OCI-LY1 (cell line): ENCODE data around the gene GNAZ.

ENCODE experiments used
- H2AFZ ChIP-seq: fragments of 200-600 bp; sonication (generic), shearing (Covaris generic); 2 replicates; pipeline ENCODE4 v1.6.0; 2014; ENCODE audit warnings: antibody characterized with exemption, mild to moderate bottlenecking, low read length
- H3F3A ChIP-seq: fragments of 200-600 bp; sonication (generic), shearing (Covaris generic); 2 replicates; pipeline ENCODE4 v1.6.0; 2014; ENCODE audit warnings: mild to moderate bottlenecking, antibody characterized with exemption, low read length, moderate library complexity; ENCODE audit not compliant: insufficient read depth
- H3K27ac ChIP-seq: fragments of 200-600 bp; sonication (generic); 2 replicates; pipeline ENCODE4 v1.5.1; 2014; ENCODE audit warnings: low read length, mixed run types, mild to moderate bottlenecking, low read depth; ENCODE audit not compliant: poor library complexity, severe bottlenecking
- H3K27me3 ChIP-seq: fragments of 200-600 bp; sonication (generic); 2 replicates; pipeline ENCODE4 v1.6.0; 2014; ENCODE audit warnings: antibody characterized with exemption, mild to moderate bottlenecking, low read length, moderate library complexity; ENCODE audit not compliant: insufficient read depth
- H3K36me3 ChIP-seq: fragments of 200-600 bp; sonication (generic); 2 replicates; pipeline ENCODE4 v1.6.1; 2014; ENCODE audit warnings: mild to moderate bottlenecking, antibody characterized with exemption, low read length, moderate library complexity, mixed read lengths; ENCODE audit not compliant: insufficient read depth
- H3K4me1 ChIP-seq: fragments of 200-600 bp; sonication (generic); 2 replicates; pipeline ENCODE4 v1.5.1; 2014; ENCODE audit warnings: mild to moderate bottlenecking, low read length, moderate library complexity; ENCODE audit not compliant: insufficient read depth, severe bottlenecking
- H3K4me2 ChIP-seq: fragments of 200-600 bp; sonication (generic), shearing (Covaris generic); 2 replicates; pipeline ENCODE4 v1.6.1; 2014; ENCODE audit warnings: low read length
- H3K4me3 ChIP-seq: fragments of 200-600 bp; sonication (generic); 2 replicates; pipeline ENCODE4 v1.5.1; 2014; ENCODE audit warnings: low read length, low read depth, mild to moderate bottlenecking, mixed read lengths; ENCODE audit not compliant: poor library complexity, severe bottlenecking
- H3K79me2 ChIP-seq: fragments of 200-600 bp; shearing (Covaris generic); 2 replicates; pipeline ENCODE4 v1.6.1; 2016; ENCODE audit warnings: mixed run types, low read length, mixed read lengths; ENCODE audit not compliant: insufficient read depth
- H3K9ac ChIP-seq: fragments of 200-600 bp; sonication (generic), shearing (Covaris generic); 2 replicates; pipeline ENCODE4 v1.6.1; 2014; ENCODE audit warnings: mild to moderate bottlenecking, low read length, mixed read lengths
- H3K9me2 ChIP-seq: fragments of 200-600 bp; sonication (generic), shearing (Covaris generic); 2 replicates; pipeline ENCODE4 v1.6.1; 2014; ENCODE audit warnings: low read depth, mild to moderate bottlenecking, low read length, mixed read lengths
- H3K9me3 ChIP-seq: fragments of 200-600 bp; shearing (Covaris generic); 2 replicates; pipeline ENCODE4 v1.6.1; 2014; ENCODE audit warnings: low read length, mixed read lengths
- H4K20me1 ChIP-seq: fragments of 200-600 bp; sonication (generic), shearing (Covaris generic); 2 replicates; pipeline ENCODE4 v1.6.0; 2016; ENCODE audit warnings: mild to moderate bottlenecking, low read length; ENCODE audit not compliant: insufficient read depth
- CTCF ChIP-seq: fragments of 200-600 bp; sonication (generic), shearing (Covaris generic); IDR thresholded peaks from 2 replicates; pipeline ENCODE4 v1.5.1; 2017; ENCODE audit warnings: mild to moderate bottlenecking, antibody characterized with exemption, low read length, moderate library complexity, mixed read lengths
- EZH2 ChIP-seq: fragments of 200-600 bp; sonication (generic), shearing (Covaris generic); IDR thresholded peaks from 2 replicates; pipeline ENCODE4 v1.8.0; 2017; ENCODE audit warnings: borderline replicate concordance, mixed run types, mild to moderate bottlenecking, antibody characterized with exemption, low read length, moderate library complexity, mixed read lengths

The GNAZ gene

GRCh38 chr22:23053051-23053707 is 17.1 kb upstream of the GNAZ start:
- Histone ChIP-seq H3F3A (no peaks in the 10 kb centered on the region), H4K20me1 (no peaks in the 10 kb centered on the region), H3K79me2 (no peaks in the 10 kb centered on the region), H3K36me3 (no peaks in the 10 kb centered on the region; the same call in 1 of the 2 replicates), H3K4me2 (no peak overlapping the region), H3K27me3 (no peaks in the 10 kb centered on the region; the same call in 1 of the 2 replicates), H2AFZ (no peak overlapping the region), H3K9ac (no peak overlapping the region), H3K4me3 (no peak overlapping the region), H3K9me2 (no peaks in the 10 kb centered on the region), H3K27ac (no peak overlapping the region), H3K9me3 (peaks cover 8% of the 10 kb centered on the region), H3K4me1 (peaks cover 12% of the 10 kb centered on the region)
- TF ChIP-seq EZH2 (no peak), CTCF (no peak)

- H3K4me3 ChIP-seq: no peak overlapping the region
- TF ChIP-seq EZH2 (no peak), CTCF (no peak)
- no peak overlapping the region for H3K4me2 ChIP-seq
- no peaks in the 10 kb centered on the region; the same call in 1 of the 2 replicates for H3K36me3 ChIP-seq
- no peaks in the 10 kb centered on the region for H3K9me2 ChIP-seq
- no peaks in the 10 kb centered on the region; the same call in 1 of the 2 replicates for H3K27me3 ChIP-seq
- H3K4me1 ChIP-seq: peaks cover 12% of the 10 kb centered on the region
- H3K9ac ChIP-seq: no peak overlapping the region
- H3F3A ChIP-seq: no peaks in the 10 kb centered on the region
- H4K20me1 ChIP-seq: no peaks in the 10 kb centered on the region
- H3K27ac ChIP-seq: no peak overlapping the region
- H2AFZ ChIP-seq: no peak overlapping the region
- H3K9me3 ChIP-seq: peaks cover 8% of the 10 kb centered on the region; the same call in 1 of the 2 replicates
- H3K79me2 ChIP-seq: no peaks in the 10 kb centered on the region
Observed at GRCh38 chr22:23053912-23054530, 16.3 kb upstream of the GNAZ start.

GRCh38 chr22:23054531-23055257 is 15.6 kb upstream of the GNAZ start:
- Histone ChIP-seq H3K9me3 (peaks cover 8% of the 10 kb centered on the region; the same call in 1 of the 2 replicates), H3K79me2 (no peaks in the 10 kb centered on the region), H2AFZ (no peak overlapping the region), H3K9ac (no peak overlapping the region), H3F3A (no peaks in the 10 kb centered on the region), H3K27ac (no peak overlapping the region), H3K4me3 (no peak overlapping the region), H4K20me1 (no peaks in the 10 kb centered on the region), H3K9me2 (no peaks in the 10 kb centered on the region), H3K4me2 (no peak overlapping the region), H3K36me3 (no peaks in the 10 kb centered on the region; the same call in 1 of the 2 replicates), H3K4me1 (peaks cover 12% of the 10 kb centered on the region), H3K27me3 (no peaks in the 10 kb centered on the region; the same call in 1 of the 2 replicates)
- TF ChIP-seq CTCF: no peak
- no peak for TF ChIP-seq EZH2
